Esophagus squamous epithelium (tissue), 4 donors: ENCODE results near the gene PGLYRP2.

Experiments used
- CTCF ChIP-seq, 6 experiments: fragments of 450-650 bp in 4 of 6; fragments of 200-600 bp in 2 of 6; sonication (generic) in 2 of 6; IDR thresholded peaks; one replicate each; pipeline ENCODE4 v1.5.1; 2016 to 2019; ENCODE audit warnings: antibody characterized with exemption in 6 of 6, mild to moderate bottlenecking in 4 of 6, moderate library complexity in 4 of 6
- POLR2A ChIP-seq, 4 donors: fragments of 450-650 bp; IDR thresholded peaks; one replicate each; pipeline ENCODE4 v1.6.1; 2017; ENCODE audit warnings: antibody characterized with exemption in 4 of 4, mild to moderate bottlenecking in 4 of 4, moderate library complexity in 3 of 4

GRCh38 chr19:15441317-15441716, 38.0 kb downstream of the PGLYRP2 start:
- TF ChIP-seq CTCF (IDR thresholded peaks at IDR 0.05) (no peak), POLR2A (IDR thresholded peaks at IDR 0.05) (no peak)
